WERI-Rb-1 (cell line): ENCODE measurements around the gene SKIDA1.

Experiments used
- DNase-seq: peaks from one replicate; pipeline ENCODE4 v3.0.0-alpha.2; 2020
- H3K27ac ChIP-seq: fragments of 250-450 bp; sonication (Bioruptor Pico); 2 replicates; pipeline ENCODE4 v1.5.1; 2020; ENCODE audit warnings: mild to moderate bottlenecking, moderate library complexity
- H3K27me3 ChIP-seq: fragments of 250-450 bp; sonication (Bioruptor Pico); 2 replicates; pipeline ENCODE4 v1.5.1; 2021; ENCODE audit warnings: mild to moderate bottlenecking, low read depth, moderate library complexity; ENCODE audit not compliant: insufficient read depth, severe bottlenecking
- H3K36me3 ChIP-seq: fragments of 250-450 bp; sonication (Bioruptor Pico); 2 replicates; pipeline ENCODE4 v1.5.1; 2020; ENCODE audit warnings: mild to moderate bottlenecking, moderate library complexity
- H3K4me3 ChIP-seq: 2 replicates; pipeline ENCODE4 v1.5.1; 2011; ENCODE audit warnings: low read depth, mild to moderate bottlenecking, control low read depth, low read length
- H3K9me3 ChIP-seq: fragments of 250-450 bp; sonication (Bioruptor Pico); 2 replicates; pipeline ENCODE4 v1.5.1; 2021; ENCODE audit warnings: mild to moderate bottlenecking, moderate library complexity; ENCODE audit not compliant: severe bottlenecking
- CTCF ChIP-seq: IDR thresholded peaks from 2 replicates; pipeline ENCODE4 v1.5.1; 2011; ENCODE audit warnings: low read depth, mild to moderate bottlenecking, control low read depth, inconsistent platforms, low read length

The SKIDA1 gene

DNA sequence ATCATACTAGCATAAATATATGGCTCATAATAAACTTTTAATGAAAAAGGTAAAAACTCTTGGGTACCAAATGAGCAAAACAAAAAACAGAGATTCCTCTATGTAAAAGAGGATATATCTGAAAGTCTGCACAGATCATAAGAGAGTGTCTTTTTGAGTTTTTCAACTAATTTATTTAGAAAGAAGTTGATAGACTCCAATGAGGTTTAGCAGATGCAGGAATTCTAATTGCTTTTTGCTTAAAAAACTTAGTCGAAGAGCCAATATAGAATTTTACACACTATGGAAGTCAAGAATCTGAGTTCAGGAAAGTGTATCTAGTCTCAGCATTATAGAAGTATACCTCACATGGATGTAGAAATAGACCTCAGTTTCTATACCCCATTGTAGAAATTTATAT lies 5.2 kb upstream of the SKIDA1 start:
- DNase-seq = no peak
- H3K27ac ChIP-seq = peak overlapping the region; percentile 14; the same call in 1 of the 2 replicates
- H3K9me3 ChIP-seq = no peaks in the 10 kb centered on the region
- H3K27me3 ChIP-seq = no peaks in the 10 kb centered on the region
- H3K36me3 ChIP-seq = no peaks in the 10 kb centered on the region
- no peak for TF ChIP-seq CTCF
- H3K4me3 ChIP-seq = no peak overlapping the region

GRCh38 chr10:21530168-21530567 lies 4.7 kb upstream of the SKIDA1 start:
- H3K27ac ChIP-seq = peak overlapping the region; percentile 14; the same call in 1 of the 2 replicates
- no peak overlapping the region for H3K4me3 ChIP-seq
- no peak for TF ChIP-seq CTCF
- H3K27me3 ChIP-seq = no peaks in the 10 kb centered on the region
- no peaks in the 10 kb centered on the region for H3K9me3 ChIP-seq
- H3K36me3 ChIP-seq = no peaks in the 10 kb centered on the region
- DNase-seq = no peak

DNA sequence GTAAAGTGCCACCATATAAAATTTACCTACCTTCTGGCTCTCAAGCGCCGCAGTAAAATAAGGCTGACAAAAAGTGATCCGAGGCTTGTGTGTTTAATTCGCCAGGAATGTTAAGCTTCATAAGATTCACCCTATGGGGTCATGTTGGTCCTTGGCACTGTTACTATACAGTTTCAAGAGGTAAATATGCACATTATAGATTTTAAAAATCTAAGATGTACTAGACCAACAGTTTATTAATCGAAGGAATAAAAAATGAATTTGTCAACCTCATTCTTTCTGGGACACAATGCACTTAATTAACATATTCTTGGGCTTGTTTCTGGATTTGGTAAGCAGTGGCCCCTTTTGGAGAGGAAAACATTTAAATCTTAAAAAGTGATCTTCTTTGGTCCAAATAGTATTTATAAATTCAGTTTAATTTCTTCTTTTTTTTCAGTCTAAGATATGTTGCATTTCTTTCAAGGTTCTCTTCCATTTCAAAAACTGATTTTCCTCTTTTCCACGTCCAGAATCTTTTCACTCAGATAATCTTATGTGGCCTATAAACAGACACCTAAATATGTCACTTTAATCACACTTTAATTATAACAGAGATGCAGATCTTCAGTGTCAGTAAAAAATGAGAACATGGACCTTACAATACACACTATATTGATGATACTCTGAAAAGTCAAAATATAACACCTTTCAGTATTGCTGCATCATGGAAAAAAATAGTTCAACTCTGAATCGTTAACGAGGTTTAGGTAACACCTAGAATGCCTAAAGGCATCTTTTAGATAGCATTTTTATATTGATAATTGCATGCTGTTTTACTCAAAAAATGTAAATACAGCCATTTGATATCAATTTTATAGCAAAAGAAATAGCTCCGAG lies 3.8 kb upstream of the SKIDA1 start:
- Histone ChIP-seq H3K36me3 (no peaks in the 10 kb centered on the region), H3K27ac (peak overlapping the region; percentile 97), H3K9me3 (no peaks in the 10 kb centered on the region), H3K4me3 (0 out of 2 replicates have a peak overlapping the region, but pooled peaks have one; percentile 4), H3K27me3 (no peaks in the 10 kb centered on the region)
- DNase-seq = no peak
- no peak for TF ChIP-seq CTCF

DNA sequence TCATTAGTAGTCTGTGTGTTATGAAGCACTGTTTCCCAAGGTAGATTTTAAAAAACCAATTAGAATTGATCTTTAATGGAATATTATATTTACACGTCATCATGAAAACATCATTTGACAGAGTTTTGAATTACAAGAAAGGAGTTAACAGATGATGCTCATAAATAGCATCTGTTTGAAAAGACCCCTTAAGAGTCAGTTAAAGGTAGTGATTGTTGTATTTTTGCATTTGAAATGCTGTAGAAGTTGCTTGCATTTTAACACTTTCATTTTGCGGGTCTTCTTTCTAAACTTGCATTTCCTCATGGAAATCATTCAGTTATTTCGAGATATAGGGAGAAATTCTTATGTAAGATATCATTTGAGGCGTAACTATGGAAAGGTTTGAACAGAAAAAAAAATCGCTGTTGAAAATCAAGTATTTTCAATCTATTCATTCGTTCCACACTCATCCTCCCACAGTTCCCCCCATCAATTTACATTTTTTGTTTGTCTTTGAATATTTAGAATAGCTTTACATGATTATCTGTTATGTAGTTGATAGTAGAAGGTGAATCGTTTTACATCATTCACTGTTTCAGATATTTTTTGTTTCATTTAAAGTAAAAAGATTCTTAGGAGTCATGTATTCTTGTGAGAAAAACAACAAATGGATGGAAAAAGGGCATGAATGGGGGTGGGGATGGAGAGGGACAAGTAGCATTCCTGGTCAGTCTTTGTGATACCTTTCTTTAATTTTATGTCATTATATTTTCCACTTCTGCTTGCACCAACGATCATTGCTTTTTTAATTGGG lies 3.0 kb upstream of the SKIDA1 start:
- no peak for DNase-seq
- H3K27ac ChIP-seq = peak overlapping the region; percentile 97
- no peaks in the 10 kb centered on the region for H3K27me3 ChIP-seq
- peak overlapping the region; percentile 69 for H3K4me3 ChIP-seq
- TF ChIP-seq CTCF = no peak
- no peaks in the 10 kb centered on the region for H3K36me3 ChIP-seq
- no peaks in the 10 kb centered on the region for H3K9me3 ChIP-seq

DNA sequence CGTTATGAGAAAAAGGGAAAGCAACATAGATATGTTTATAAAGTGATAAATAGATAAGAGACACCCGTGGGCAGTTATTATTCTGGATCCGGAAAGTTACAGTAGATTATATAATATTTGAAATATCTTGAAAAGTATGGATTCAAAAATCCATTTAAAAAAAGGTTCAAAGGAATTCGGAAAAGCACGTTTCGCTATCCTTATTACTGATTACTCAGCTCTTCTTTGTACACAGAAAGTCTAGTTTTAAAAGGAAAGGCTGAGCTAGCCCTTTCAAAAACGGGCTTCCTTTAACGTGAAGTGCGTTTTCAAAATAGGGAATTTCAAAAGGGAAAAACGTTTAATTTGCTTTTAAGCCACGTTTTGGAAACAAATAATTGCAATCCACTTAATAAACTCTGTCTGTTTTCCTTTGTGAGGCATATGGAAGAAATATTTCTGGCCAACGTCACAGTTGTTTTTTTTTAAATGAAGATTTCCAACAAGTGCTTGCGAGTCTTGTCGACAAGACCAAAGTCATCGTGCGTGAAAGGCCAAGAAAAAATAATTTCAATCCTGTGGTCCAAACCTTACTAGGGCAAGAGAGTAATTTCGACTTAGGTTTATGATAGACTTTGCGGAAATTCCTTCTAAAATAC lies 2.2 kb upstream of the SKIDA1 start:
- DNase-seq = no peak
- Histone ChIP-seq H3K27me3 (no peaks in the 10 kb centered on the region), H3K9me3 (no peaks in the 10 kb centered on the region), H3K27ac (peak overlapping the region; percentile 97), H3K36me3 (no peaks in the 10 kb centered on the region), H3K4me3 (peak overlapping the region; percentile 69)
- no peak for TF ChIP-seq CTCF
